Right lung (tissue), 5 donors: Measurements from ENCODE around the gene ACSL1. TPM values are rescaled to one million over a fixed set of nuclear protein-coding genes. Genes with fewer than 3 reads are reported as not detected.
"Not testable (repeated sequence)": the region's sequence is repeated elsewhere in the genome, so short reads cannot be mapped to it uniquely, and the experiment has no call there.

Source experiments
- DNase-seq, 2 donors: peaks; one replicate each; pipeline ENCODE4 v3.0.0-alpha.2; 2013
- polyA plus RNA-seq, 5 donors: library from polyadenylated mRNA; unstranded; fragments of 120-200 nt; gene quantifications; one replicate each; pipeline versions ENCODE4 v1.2.1 to v1.2.3, GENCODE V29; 2013; ENCODE audit warnings: inconsistent platforms in 1 of 5, low replicate concordance in 1 of 5; ENCODE audit not compliant: insufficient read length in 5 of 5, insufficient read depth in 1 of 5

Gene ACSL1
- polyA plus RNA-seq, 5 donors: 15.5 to 34.1 (median 21.6) TPM

- DNase-seq: no peak
Measured at GRCh38 chr4:184790826-184791225, 34.9 kb downstream of the ACSL1 start.

- DNase-seq: no peak
Measured at GRCh38 chr4:184787766-184788503, 37.8 kb downstream of the ACSL1 start.

GRCh38 chr4:184785813-184786212 is 40.0 kb downstream of the ACSL1 start:
- DNase-seq: no peak

GRCh38 chr4:184784628-184785257 is 41.0 kb downstream of the ACSL1 start:
- no peak for DNase-seq

- DNase-seq: no peak
Measured at GRCh38 chr4:184782731-184783373, 42.9 kb downstream of the ACSL1 start.

GRCh38 chr4:184779160-184779559 is 46.6 kb downstream of the ACSL1 start:
- not testable (repeated sequence) for DNase-seq

- DNase-seq: no peak
Measured at GRCh38 chr4:184778325-184778724, 47.4 kb downstream of the ACSL1 start.

GRCh38 chr4:184776821-184777220 is 48.9 kb downstream of the ACSL1 start:
- DNase-seq: no peak

- no peak for DNase-seq
Measured at GRCh38 chr4:184775854-184776555, 49.8 kb downstream of the ACSL1 start.

GRCh38 chr4:184774152-184774551 is 51.6 kb downstream of the ACSL1 start:
- DNase-seq: no peak

- no peak for DNase-seq
Measured at GRCh38 chr4:184771416-184771815, 54.4 kb downstream of the ACSL1 start.

- DNase-seq: no peak
Measured at GRCh38 chr4:184769141-184769765, 56.5 kb downstream of the ACSL1 start.

- no peak for DNase-seq
Measured at GRCh38 chr4:184768296-184768695, 57.5 kb downstream of the ACSL1 start.

- no peak for DNase-seq
Measured at GRCh38 chr4:184766446-184766845, 59.3 kb downstream of the ACSL1 start.

- no peak for DNase-seq
Measured at GRCh38 chr4:184765473-184766340, 60.1 kb downstream of the ACSL1 start.

GRCh38 chr4:184764601-184765000 is 61.2 kb downstream of the ACSL1 start:
- no peak for DNase-seq

- DNase-seq: no peak
Measured at GRCh38 chr4:184763150-184763780, 62.5 kb downstream of the ACSL1 start.

- no peak for DNase-seq
Measured at GRCh38 chr4:184762100-184762499, 63.7 kb downstream of the ACSL1 start.

GRCh38 chr4:184760681-184761080 is 65.1 kb downstream of the ACSL1 start:
- no peak for DNase-seq

GRCh38 chr4:184757810-184758209 is 68.0 kb downstream of the ACSL1 start:
- DNase-seq: no peak
